ENCODE measurements around the gene ATF5.
"Not testable (repeated sequence)": the region's sequence is repeated elsewhere in the genome, so short reads cannot be mapped to it uniquely, and the experiment has no call there.

Gene ATF5

DNA sequence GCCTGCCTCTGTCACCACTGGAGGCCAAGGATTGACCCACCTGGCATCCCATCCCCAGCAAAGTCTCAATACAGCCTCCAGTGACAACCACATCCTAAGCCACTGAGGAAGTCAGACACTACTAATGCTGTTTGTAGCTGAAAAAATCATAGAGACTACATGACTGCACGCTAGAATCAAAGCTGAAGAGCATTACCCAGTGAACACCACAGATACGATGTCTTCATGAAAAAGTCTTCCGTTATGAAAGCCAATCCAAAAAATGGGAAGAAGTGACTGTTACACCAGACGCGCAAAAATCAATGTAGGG is 11.4 kb downstream of the ATF5 start:
- no peak overlapping the region for H3K4me3 ChIP-seq (ENCODE audit: low read depth, low read length)

DNA sequence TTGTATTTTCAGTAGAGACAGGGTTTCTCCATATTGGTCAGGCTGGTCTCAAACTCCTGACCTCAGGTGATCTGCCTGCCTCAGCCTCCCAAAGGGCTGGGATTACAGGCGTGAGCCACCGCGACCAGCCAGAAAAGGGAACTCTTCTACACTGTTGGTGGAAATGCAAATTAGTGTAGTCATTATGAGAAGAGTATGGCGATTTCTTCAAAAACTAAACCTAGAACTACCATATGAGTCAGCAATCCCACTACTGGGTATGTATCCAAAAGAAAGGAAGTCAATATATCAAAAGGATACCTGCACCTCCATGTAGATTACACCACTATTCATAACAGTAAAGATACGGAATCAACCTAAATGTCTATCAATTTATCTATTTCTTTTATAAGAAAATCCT is 15.6 kb downstream of the ATF5 start:
- not testable (repeated sequence) for H3K4me3 ChIP-seq (ENCODE audit: low read depth, low read length)

DNA sequence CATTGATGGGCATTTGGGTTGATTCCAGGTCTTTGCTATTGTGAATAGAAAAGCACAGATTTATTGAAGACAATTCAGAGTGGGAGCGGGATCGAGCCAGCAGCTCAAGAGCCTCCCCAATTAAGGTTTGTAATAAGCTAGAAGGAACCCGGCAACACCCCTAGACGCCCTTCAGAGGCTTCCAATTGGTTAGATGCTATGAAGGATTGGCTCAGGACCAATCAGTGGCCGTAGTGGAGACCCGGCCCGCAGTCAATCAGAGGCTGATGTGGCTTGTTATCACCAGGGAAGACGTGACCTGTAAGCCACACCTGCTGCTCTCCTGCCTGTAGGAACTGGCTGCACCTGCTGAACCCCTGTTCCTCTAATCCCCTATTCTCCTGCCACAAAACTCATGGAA is 17.4 kb downstream of the ATF5 start:
- H3K4me3 ChIP-seq (ENCODE audit: low read depth, low read length): no peak overlapping the region

DNA sequence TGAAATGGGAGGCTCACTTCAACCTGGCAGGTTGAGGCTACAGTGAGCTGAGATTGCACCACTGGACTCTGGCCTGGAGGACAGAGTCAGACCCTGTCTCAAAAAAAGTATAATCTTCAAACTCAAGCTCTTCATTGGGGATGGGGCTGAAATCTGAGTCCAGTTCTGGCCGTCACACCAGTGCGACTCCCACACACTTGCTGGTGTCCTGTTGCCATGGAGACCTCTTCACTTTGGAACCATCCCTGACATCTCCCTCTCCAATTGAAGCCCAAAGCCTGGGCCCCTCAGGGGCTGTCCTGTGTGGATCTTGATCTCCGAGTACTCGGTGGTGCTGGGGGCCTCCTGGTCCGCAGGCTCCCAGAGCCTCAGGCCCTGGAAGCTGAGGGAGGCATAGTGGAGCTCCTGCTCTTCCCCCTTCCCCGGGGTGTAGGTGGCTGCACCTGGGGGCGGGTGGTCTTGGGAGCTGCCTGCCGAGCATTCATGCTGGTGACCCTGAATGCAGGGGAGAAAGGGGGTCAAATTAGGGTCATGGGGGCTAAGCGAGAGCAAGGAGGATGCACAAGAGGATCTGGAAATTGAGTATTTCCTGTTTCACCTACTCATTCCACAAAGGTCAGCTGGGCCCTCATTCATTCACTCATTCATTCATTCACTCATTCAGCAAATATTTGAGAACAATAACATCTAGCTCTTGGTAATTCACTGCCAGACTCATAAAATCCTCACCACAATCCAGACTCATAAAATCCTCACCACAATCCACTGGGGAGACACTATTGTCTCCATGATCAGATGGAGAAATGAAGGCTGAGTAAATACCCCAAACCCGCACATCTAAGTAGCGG is 21.0 kb downstream of the ATF5 start:
- no peak overlapping the region for H3K4me3 ChIP-seq (ENCODE audit: low read depth, low read length)

DNA sequence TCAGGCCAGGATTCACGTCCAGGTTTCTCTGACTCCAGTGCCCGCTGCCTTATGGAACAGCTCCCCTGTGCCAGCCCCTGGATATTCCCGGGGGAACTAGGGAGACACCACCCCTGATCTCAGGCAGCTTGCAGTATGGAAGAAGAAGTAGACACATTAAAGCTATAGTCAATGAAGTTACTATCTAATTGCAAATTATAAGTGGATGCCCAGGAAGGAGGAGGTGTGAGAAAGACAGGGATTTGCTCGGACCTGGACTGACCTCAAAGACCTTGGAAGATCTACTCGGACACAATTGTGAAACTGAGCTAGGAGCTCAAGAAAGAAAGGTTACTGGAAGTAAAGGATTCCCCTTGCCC is 21.6 kb downstream of the ATF5 start:
- no peak overlapping the region for H3K4me3 ChIP-seq (ENCODE audit: low read depth, low read length)

DNA sequence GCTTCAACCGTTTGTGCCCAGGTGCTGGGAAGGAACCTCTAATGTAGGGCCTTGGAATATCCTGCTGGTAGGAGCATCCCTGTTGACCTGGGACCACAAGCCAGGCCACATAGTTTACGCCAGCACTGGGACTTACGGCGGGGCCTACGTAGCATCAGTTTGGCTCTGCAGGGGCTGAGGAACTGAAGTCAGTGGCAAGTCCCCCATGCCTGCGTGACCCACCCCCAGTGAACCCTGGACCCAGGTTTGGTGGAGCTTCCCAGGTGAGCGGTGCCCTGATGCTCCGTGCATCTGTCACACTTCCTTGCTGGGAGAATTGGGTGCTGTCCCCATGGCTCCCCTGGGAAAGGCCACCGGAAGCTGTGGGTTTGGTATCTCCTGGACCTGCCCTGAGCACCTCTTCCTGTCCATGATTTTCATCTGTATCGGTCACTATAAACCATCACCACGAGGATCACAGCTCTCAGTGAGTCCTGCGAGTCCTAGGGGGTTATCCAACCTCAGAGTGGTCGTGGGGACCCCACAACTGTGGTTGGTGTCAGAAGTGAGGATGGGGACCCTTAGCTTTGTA is 22.0 kb downstream of the ATF5 start:
- H3K4me3 ChIP-seq (ENCODE audit: low read depth, low read length): no peak overlapping the region

DNA sequence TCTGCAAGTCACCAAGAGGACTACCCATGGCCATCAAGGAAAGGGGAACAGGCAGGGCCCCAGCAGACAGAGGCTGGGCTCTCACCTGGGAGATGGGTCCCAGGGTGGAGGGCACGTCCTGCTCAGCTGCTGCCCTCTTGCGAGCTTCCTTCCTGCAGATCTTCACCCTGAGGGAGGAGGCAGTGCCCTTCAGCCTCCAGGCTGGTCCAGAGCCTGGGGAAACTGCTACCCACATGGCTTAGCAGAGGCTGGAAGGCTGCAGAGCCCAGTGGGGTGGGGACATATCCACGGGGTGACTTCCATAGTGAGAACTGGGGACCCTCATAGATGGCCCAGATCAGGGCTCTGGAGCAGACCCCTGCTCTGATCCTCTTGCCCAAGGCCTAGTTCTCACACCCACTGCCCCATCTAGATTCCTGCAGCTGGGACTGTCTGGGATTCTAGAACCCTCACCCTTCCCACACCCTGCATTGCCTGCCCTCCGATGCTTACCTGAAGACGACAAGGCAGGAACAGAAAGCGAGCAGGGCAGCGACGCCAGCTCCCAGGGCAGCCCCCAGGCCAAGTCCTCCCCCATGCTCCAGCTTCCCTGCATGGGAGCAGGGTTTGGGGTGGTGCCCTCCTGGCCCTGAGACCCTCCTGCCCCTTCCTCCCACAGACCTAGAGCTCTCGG is 22.9 kb downstream of the ATF5 start:
- no peak overlapping the region for H3K4me3 ChIP-seq (ENCODE audit: low read depth, low read length)

GRCh38 chr19:49952479-49952836 is 23.5 kb downstream of the ATF5 start:
- H3K4me3 ChIP-seq (ENCODE audit: low read depth, low read length): no peak overlapping the region

DNA sequence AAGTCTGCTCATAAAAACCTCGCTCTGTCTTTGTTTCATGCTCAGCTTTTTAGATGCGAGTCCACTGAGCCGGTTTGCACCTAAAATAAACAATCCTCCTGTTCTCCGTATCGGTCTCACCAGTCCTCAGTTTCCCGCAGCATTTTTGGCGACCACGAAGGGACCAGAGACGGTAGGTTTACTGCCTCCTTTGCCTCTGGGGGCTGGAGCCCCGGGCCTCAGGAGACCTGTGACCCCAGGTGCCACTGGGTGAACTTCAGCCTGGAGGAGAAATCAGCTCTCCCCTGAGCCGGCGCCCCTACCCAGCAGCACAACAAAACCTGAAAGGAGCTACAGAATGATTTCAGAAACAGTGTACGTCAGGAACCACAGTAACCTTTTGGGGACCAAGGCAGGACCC is 23.9 kb downstream of the ATF5 start:
- no peak overlapping the region for H3K4me3 ChIP-seq (ENCODE audit: low read depth, low read length)

DNA sequence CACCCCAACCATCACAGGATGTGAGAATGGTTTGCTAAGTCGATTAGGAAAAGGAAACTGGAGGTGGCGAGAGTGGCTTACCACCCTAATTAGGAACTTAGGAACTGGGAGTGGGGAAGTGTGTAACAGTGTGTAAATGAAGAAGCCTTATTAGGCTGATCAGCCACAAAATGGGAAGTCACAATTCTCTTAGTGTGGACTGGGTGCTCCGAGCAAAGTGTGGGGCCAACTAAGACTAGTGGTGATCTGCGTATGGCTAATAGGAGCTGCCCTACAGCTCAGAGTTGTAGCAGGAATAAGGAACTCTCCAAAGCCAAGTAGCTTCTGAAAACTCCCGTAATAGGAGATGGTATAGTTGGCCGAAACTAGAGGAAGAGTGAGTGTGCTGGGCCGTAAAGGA is 24.4 kb downstream of the ATF5 start:
- no peak overlapping the region for H3K4me3 ChIP-seq (ENCODE audit: low read depth, low read length)

GRCh38 chr19:49954092-49954829 is 25.3 kb downstream of the ATF5 start:
- H3K4me3 ChIP-seq (ENCODE audit: low read depth, low read length): no peak overlapping the region

- H3K4me3 ChIP-seq (ENCODE audit: low read depth, low read length): no peak overlapping the region
Observed at GRCh38 chr19:49954933-49955332, 25.9 kb downstream of the ATF5 start.

DNA sequence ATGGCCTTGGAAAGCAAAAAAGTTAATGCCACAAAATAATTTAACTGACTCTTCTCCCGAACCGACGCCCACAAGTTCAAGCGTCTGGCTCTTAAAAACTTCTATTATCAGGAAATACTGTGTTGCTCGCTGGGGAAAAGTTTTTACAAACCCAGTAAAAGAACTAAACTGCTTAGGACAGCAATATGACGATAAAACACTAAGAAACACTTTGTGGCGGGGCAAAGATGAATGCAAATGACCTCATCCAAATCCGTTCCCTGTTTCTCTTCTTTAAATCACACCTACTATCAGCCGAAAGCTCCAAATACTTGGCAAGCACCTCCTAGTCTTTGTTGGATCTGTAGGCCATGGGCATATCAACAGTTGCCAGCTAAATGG is 27.1 kb downstream of the ATF5 start:
- H3K4me3 ChIP-seq (ENCODE audit: low read depth, low read length): no peak overlapping the region

DNA sequence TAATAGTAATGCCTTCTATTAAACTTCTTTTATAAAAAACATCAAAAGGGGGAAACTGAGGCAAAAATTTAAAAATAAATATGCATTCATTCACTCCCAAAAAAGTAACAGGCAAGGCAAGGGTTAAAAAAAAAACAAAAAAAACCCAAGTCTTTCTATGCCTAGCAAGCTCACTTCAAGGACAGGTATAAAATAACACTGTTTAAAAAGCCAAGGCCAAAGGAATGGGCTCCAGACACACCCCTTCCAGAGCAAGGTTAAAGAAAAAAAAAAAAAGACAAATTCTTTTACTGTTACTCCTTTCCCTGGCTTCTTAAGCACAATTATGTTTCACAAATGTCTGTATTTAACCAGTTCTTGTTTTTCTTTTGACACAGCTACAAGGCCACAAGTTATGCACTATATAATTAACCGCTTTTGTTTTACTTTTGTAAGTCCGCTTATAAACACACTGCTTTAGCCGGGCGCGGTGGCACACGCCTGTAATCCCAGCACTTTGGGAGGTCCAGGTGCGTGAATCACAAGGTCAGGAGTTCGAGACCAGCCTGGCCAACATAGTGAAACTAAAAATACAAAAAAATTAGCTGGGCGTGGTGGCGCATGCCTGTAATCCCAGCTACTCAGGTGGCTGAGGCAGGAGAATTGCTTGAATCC is 28.4 kb downstream of the ATF5 start:
- H3K4me3 ChIP-seq (ENCODE audit: low read depth, low read length): no peak overlapping the region

DNA sequence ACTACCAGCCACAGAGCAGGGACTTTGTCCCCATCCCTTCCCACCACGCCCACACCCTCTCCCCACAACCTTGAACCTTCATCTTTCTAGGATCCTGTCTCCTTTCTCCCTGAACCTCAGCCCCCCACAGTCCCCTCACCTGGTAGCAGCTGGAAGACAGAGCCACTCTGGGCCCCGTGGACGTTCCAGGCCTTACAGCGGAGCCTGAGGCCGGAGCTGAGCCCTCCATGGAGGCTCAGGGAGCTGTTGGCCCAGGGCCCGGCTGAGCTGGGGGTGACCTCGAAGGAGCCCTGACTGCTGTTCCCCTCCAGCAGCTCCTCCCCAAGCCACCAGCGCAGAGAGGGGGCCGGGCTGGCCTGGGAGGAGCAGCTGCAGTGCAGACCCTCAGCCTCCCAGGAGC is 29.1 kb downstream of the ATF5 start:
- not testable (repeated sequence) for H3K4me3 ChIP-seq (ENCODE audit: low read depth, low read length)

GRCh38 chr19:49958596-49958995 is 29.6 kb downstream of the ATF5 start:
- not testable (repeated sequence) for H3K4me3 ChIP-seq (ENCODE audit: low read depth, low read length)

DNA sequence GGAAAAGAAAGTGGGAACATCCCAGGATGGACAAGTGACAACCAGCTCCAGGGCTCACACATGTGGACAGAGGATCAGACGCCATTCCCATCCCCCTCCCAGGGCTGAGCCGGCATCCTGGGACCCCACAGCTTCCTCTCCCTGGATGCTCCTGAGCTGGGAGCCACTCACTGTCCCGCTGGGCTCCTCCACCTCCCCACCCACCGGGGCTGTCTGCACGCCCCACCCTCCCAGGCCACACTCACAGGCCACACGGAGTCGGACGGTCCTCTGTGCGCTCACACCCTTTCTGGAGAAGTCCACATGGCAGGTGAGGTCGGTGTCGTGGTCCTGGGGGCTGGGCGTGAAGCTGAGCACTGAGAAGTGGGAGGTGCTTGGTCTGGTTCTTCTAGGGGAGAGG is 30.9 kb downstream of the ATF5 start:
- not testable (repeated sequence) for H3K4me3 ChIP-seq (ENCODE audit: low read depth, low read length)

- not testable (repeated sequence) for H3K4me3 ChIP-seq (ENCODE audit: low read depth, low read length)
Observed at GRCh38 chr19:49960980-49961379, 32.0 kb downstream of the ATF5 start, which contains the start of gene SIGLEC11. Gene SIGLEC11 (minus strand): TSS chr19:49961172. CDS start chr19:49961081, 91 bp downstream.

DNA sequence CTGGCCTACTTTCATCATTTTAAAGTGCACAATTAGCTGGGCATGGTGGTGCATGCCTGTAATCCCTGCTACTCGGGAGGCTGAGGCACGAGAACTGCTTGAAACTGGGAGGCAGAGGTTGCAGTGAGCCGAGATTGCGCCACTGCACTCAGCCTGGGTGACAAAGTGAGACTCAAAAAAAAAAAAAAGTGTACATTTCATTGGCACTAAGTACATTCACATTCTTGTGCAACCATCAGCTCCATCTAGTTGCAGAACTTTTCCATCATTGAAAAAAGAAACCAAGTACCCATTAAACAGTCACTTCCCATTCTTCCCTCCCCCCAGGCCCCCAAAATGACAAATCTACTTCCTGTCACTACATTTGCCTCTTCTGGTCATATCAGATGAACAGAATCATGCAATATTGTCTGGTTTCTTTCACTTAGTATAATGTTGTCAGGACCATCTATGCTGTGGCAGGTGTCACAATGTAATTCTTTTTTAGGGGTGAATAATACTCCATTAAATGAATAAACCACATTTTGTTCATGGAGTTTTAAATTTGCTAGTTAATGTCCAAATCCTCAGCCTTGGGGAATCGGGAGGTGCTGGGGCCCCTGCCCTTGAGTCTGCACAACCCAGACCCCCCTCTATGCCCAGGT is 39.4 kb downstream of the ATF5 start:
- no peak overlapping the region for H3K4me3 ChIP-seq (ENCODE audit: low read depth, low read length)

DNA sequence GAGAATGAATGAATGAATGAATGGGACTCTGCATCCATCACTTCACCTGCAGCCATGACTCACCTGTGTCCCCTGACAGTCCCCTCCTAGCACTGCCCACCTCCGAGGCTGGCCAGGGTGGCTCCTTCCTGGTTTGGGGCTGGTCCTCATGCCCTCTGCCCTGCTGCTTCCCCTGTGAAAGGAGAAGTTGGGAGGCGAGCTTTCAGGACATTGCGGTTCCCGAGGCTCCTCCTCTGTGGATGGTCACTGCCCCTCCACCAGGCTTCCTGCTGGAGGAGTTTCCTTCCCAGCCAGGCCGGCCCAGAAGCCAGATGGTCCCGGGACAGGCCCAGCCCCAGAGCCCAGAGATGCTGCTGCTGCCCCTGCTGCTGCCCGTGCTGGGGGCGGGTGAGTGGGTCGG is 40.4 kb downstream of the ATF5 start:
- not testable (repeated sequence) for H3K4me3 ChIP-seq (ENCODE audit: low read depth, low read length)

DNA sequence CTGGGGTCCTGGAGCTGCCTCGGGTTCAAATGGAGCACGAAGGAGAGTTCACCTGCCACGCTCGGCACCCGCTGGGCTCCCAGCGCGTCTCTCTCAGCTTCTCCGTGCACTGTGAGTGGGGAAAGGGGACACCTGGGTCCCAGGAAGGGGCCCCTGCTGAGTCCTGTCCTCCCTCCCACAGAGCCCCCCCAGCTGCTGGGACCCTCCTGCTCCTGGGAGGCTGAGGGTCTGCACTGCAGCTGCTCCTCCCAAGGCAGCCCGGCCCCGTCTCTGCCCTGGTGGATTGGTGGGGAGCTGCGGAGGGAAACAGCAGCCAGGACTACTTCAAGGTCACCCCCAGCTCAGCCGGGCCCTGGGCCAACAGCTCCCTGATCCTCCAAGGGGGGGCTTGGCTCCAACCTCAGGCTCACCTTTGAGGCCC is 43.0 kb downstream of the ATF5 start:
- no peak overlapping the region for H3K4me3 ChIP-seq (ENCODE audit: low read depth, low read length)
